IPS DF 19.7 (cell line): ENCODE measurements around the gene ITFG2.

Experiments used
- DNase-seq: peaks from one replicate; pipeline ENCODE4 v3.0.0-alpha.2; 2013; ENCODE audit warnings: low read depth, low spot score

The ITFG2 gene

GRCh38 chr12:2795291-2796186 lies 16.9 kb upstream of the ITFG2 start:
- DNase-seq = no peak

GRCh38 chr12:2796187-2796666 lies 16.2 kb upstream of the ITFG2 start:
- DNase-seq = no peak

GRCh38 chr12:2797721-2798418 lies 14.6 kb upstream of the ITFG2 start:
- DNase-seq = no peak

- DNase-seq = no peak
These were observed 12.4 kb upstream of the ITFG2 start for GRCh38 chr12:2800046-2800570.

GRCh38 chr12:2801044-2801783 lies 11.3 kb upstream of the ITFG2 start:
- no peak for DNase-seq

- no peak for DNase-seq
These were observed 8.7 kb upstream of the ITFG2 start for GRCh38 chr12:2803635-2804392.

- DNase-seq = no peak
These were observed 7.9 kb upstream of the ITFG2 start for GRCh38 chr12:2804393-2805142.

GRCh38 chr12:2805143-2805520 lies 7.3 kb upstream of the ITFG2 start:
- no peak for DNase-seq

- DNase-seq = no peak
These were observed 5.8 kb upstream of the ITFG2 start for GRCh38 chr12:2806700-2807099.

GRCh38 chr12:2811801-2812200 lies 667 bp upstream of the ITFG2 start:
- no peak for DNase-seq

- no peak for DNase-seq
These were observed 1.0 kb downstream of the ITFG2 start for GRCh38 chr12:2813214-2814185.

GRCh38 chr12:2819810-2820209 lies 7.3 kb downstream of the ITFG2 start:
- DNase-seq = no peak

GRCh38 chr12:2820432-2820831 lies 8.0 kb downstream of the ITFG2 start:
- no peak for DNase-seq

- no peak for DNase-seq
These were observed 11.0 kb downstream of the ITFG2 start for GRCh38 chr12:2823483-2823882.

GRCh38 chr12:2824541-2824940 lies 12.1 kb downstream of the ITFG2 start:
- no peak for DNase-seq

GRCh38 chr12:2825132-2825531 lies 12.7 kb downstream of the ITFG2 start:
- DNase-seq = no peak

GRCh38 chr12:2826036-2826435 lies 13.6 kb downstream of the ITFG2 start:
- no peak for DNase-seq

GRCh38 chr12:2826721-2827515 lies 14.4 kb downstream of the ITFG2 start:
- no peak for DNase-seq
